ENCODE measurements around the gene TMEM238.
"Not testable (repeated sequence)": the region's sequence is repeated elsewhere in the genome, so short reads cannot be mapped to it uniquely, and the experiment has no call there.

Gene TMEM238

DNA sequence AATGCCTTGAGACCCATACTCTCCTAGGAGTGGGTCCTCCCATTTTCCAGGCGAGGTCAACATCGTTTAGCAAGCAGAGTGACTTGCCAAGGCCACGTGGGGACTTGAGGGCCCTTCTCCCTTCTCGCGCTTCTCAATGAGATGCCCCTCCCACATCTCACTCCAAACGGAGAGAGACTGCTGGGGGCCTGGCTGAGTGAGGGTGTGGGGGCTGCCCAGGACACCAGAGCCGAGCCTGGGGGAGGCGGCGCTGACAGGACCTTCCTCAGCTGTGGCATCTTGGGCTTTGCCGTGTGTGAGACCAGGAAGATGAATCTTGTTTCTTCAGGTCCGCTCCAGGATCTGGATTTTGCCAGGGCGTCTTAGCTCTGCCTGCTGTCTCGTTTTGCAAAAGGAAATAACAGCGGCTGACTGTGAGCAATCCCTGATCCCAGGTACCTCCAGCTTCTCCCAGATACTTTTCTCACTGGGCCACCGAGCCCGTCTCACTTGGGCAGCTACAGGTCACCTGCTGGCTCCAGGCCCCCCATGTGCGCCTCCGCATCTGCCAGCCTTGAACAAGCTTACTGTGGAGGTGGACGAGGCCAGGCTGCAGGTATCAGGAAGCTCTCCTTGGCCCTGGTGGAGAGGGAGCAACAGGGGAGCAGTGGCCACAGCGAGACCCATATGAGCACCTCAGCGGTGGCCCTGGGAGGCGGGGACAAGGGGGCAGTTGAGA is 35.6 kb downstream of the TMEM238 start:
- in situ Hi-C loops (cut with HindIII; ENCODE audit: low pct_ligation_motif_present, low pct_unique_long_range_greater_than_20kb, low sequenced_read_pairs) = no loop called here
- DNase-seq = no peak

DNA sequence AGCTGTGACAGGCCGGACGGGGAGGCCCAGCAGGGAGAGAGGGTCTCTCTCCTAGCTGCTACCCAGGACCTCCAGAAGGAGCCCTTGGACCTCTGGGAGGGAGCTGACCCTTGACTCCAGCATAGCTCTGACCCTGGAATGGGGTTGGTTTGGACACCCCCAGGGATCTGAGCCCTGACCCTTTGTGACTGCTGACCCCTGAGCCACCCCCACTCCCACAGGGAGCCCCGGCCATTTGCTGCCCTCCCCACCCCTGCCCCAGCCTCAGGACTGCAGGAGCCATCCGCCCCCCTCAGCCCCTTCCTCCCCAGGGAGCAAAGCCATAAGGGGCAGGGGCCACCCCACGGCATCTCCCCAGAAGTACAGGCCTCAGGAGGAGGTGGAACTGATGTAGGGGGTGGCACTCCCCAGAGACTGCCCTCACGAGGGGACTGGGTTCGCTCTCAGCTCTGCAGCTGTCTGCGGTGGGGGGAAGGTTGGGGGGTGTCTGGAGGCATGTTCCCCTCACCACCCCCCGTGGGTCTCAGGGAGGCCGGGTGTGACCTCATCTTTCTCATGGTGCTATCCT is 36.6 kb downstream of the TMEM238 start:
- DNase-seq = no peak
- in situ Hi-C loops (cut with HindIII; ENCODE audit: low pct_ligation_motif_present, low pct_unique_long_range_greater_than_20kb, low sequenced_read_pairs) = no loop called here

DNA sequence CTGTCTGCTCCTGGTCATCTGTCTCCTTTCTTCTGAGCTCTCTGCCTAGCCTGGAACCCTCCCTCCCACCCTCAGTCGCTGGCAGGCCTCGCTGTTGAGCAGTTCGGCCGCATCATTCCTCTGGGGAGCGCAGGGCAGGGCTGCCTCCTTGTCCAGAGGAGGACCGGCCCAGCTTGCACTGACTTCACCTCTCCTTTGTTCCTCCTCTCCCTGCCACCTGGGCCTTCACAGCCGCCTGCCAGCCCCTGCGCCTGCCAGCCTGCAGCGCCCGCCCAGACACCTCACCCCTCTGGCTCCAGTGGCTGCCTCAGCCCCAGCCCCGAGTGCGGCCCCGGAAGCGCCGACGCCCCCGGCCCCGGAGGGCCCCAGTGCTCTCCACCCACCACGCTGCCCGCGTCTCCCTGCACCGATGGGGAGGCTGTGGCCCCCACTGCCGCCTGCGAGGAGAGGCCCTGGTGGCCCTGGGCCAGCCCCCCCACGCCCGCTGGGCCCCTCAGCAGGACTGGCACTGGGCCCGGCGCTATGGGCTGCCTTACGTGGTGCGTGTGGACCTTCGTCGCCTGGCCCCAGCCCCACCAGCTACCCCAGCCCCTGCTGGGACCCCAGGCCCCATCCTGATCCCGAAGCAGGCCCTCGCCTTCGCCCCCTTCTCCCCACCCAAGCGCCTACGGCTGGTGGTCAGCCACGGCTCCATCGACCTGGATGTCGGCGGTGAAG is 37.2 kb downstream of the TMEM238 start:
- no peak for DNase-seq
- in situ Hi-C loops (cut with HindIII; ENCODE audit: low pct_ligation_motif_present, low pct_unique_long_range_greater_than_20kb, low sequenced_read_pairs) = no loop called here

DNA sequence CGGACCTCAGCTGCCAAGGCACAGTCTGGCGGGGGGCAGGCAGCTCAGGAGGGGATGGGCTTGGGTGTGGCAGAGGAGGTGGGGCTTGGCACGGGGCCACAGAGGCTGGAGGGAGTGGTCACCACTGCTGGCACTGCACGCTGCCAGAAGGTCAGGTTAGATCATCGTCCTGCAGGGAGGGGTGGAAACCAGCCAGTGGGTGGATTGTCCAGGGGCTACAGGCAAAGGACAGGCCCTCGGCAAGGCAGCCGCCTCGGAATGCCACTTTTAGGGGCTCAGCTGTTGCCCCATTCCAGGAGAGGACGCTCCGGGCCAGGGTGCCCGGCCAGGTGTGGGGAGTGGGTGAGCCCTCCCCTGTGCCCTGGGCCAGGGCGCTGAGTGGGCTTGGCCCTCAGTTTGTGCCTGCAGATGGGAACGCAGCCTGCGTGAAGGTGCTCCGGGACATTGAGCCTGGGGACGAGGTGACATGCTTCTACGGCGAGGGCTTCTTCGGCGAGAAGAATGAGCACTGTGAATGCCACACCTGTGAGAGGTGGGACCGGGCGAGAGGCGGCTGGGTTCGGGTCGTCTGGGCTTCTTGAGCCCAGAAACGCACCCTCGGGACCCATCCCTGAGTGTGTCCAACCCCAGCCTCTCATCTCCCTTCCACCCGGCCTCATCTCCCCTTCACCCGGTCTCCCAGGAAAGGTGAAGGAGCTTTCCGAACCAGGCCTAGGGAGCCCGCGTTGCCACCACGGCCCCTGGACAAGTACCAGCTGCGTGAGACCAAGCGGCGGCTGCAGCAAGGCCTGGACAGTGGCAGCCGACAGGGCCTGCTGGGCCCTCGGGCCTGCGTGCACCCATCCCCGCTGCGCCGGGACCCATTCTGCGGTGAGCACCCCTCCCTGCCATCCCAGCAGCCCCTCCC is 38.0 kb downstream of the TMEM238 start:
- in situ Hi-C loops (cut with HindIII; ENCODE audit: low pct_ligation_motif_present, low pct_unique_long_range_greater_than_20kb, low sequenced_read_pairs) = no loop called here
- no peak for DNase-seq

DNA sequence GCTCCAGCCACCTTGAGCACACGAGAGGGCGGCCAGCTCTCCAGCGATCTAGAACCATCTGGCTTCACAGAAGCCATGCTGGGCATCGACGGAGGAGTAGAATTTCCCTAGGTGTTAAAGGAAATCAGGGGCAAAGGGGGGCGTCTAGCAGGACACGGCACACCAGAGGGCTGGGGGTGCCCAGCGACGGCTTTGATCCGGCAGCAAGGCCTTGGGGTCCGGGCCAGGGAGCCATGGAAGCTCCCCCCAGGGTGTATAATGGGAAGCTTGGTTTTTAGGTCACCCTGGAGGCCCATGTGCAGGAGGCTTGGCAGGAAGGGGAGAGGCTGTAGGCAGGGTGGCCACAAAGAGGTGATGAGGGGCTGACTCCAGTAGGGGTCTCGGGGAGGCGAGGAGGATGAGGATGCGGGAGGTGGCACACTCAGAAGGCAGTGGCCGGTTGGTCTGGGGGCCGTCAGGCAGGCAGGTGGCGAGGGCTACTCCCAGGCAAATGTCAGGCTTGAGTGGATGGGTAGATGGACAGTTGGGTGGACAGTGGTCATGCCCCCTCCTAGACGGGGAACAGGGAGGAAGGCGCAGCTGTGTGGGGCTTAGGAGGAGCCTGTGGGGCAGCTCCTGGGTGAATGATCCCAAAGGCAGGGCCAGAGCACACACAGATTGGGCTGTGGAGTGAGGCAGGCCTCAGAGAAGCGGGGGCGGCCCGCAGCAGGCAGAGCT is 38.8 kb downstream of the TMEM238 start:
- DNase-seq = no peak
- in situ Hi-C loops (cut with HindIII; ENCODE audit: low pct_ligation_motif_present, low pct_unique_long_range_greater_than_20kb, low sequenced_read_pairs) = no loop called here

DNA sequence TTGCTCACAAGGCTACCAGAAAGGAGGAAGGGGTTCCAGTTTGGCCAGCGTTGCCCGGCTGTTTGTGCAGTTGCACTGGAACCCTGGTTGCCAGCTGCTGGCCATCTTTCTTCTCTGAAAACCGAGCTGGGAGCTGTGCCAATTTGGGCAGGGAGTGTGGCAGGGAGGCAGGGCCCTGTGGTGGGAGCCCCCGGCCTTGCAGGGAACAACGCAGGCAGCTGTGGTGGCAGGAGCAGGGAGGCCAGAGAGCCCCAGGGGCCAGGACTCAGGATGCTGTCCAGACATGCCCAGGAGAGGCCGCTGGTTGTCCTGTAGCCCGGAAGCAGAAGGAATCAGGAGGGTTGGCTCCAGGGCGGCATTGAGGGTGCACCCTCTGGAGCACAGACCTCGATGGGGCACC is 39.6 kb downstream of the TMEM238 start:
- in situ Hi-C loops (cut with HindIII; ENCODE audit: low pct_ligation_motif_present, low pct_unique_long_range_greater_than_20kb, low sequenced_read_pairs) = no loop called here
- no peak for DNase-seq

DNA sequence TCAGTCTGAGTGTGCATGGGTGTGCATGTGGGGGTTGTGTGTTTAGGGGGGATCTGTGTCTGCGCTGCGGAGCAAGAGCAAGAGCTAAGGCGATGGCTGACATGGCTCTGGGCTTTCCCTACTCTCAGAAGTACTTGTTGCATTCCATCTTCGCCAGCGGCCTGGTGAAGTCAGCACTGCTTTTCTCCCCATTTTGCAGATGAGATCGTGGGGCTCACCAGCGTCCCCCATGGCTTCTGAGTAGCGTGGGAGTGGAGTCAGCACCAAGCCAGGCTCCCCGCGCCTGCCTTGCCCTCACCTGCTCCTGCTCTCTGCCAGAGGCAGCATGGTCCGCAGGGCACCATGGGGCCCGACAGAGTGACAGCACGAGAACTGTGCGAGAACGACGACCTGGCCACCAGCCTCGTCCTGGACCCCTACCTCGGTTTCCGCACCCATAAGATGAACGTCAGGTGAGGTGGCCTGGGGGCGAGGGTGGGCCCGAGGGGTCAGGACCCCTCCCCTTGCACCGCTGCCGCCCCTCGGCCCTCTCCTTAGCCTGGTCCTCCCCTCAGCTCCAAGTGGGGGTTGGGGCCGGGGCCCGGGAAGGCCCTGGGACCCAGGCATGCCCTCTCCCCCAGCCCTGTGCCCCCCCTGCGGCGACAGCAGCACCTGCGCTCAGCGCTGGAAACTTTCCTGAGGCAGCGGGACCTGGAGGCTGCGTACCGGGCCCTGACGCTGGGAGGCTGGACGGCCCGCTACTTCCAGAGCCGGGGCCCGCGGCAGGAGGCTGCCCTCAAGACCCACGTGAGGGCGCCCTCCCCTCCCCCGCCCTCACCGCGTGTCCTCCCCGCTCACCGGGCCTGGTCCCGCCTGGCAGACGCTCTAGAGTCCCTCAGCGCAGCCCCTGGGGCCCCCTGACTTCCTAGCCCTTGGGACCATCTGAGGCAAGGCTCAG is 42.2 kb downstream of the TMEM238 start:
- no peak for DNase-seq
- in situ Hi-C loops (cut with HindIII; ENCODE audit: low pct_ligation_motif_present, low pct_unique_long_range_greater_than_20kb, low sequenced_read_pairs) = no loop called here

DNA sequence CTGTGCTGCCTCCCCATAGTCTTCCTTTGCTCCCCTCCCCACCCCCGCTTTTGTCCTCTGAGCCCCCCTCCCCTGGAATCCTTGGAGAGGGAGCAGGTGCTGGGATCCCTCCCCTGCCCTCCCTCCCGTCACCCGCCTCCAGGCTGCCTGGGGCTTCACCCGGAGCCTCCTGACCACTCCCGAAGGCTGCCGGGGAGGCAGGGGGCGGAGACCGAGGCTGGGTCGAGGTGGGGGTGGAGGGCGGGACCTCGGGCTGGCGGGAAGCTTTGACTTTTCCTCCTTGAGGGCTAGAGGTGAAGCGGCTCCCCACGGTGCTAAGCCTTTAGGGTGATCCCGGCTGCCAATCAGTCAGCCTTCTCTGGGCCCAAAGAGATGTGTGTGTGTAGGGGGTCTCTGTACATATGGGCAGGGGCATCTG is 42.9 kb downstream of the TMEM238 start:
- peak; percentile 61 for DNase-seq
- in situ Hi-C loops (cut with HindIII; ENCODE audit: low pct_ligation_motif_present, low pct_unique_long_range_greater_than_20kb, low sequenced_read_pairs) = no loop called here

DNA sequence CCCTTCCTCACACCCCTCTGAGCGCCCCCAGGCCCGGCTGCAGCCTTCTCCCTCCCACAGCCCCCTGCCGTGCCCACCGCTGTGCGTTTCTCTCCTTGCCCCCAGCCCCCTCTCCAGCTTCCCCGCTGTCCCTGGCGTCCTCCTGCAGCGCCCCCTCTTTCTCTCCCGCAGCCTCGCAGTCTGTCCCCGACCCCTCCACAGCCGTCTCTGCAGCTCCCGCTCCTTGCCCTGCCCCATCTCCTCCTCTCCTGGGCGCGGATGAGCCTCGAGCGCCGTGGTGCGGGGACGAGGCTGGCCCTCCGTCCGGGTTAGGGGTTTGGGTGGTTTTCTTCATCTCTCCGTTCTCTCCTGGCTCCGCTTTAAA is 43.3 kb downstream of the TMEM238 start:
- DNase-seq = peak; percentile 16
- in situ Hi-C loops (cut with HindIII; ENCODE audit: low pct_ligation_motif_present, low pct_unique_long_range_greater_than_20kb, low sequenced_read_pairs) = no loop called here

DNA sequence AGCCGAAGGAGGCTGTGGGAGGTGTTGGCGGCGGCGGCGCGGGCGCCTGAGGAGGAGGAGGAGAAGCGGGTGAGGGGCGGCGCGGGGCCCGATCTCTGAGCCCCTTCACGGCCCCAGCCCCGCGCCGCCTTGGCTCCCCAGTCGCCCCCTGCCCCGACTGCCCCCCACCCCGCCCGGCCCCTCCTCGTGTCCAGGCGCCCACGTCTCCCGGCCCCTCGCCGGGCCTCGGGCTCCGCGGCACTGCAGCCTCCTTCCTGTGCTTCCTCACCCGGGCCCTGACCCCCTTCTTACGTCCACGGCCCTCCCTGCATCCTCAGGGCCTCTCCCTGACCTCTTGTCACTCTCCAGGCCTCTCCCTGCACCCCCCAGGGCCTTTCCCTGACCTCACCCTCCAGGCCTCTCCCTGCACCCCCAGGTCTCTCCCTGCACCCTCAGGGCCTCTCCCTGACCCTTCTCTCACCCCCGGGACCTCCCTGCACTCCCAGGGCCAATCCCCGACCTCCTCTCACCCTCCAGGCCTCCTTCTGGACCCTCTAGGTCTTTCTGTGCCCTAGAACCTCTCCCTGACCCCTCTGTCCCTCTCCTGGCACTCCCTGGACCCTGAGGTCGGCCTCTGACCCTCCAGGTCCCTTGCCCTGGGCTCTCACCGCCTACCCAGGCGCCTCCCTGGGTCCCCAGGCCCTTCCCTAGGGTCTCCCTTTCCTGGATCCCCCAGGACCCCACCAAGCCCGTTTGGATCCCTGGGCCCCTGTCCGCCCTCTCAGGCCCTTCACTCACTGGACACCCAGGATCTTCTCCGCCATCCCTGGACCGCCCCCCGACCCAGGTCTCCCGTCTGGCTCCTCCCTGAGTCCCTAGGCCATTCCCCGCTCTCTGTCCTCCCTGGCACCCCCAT is 44.0 kb downstream of the TMEM238 start:
- in situ Hi-C loops (cut with HindIII; ENCODE audit: low pct_ligation_motif_present, low pct_unique_long_range_greater_than_20kb, low sequenced_read_pairs) = no loop called here
- no peak for DNase-seq

DNA sequence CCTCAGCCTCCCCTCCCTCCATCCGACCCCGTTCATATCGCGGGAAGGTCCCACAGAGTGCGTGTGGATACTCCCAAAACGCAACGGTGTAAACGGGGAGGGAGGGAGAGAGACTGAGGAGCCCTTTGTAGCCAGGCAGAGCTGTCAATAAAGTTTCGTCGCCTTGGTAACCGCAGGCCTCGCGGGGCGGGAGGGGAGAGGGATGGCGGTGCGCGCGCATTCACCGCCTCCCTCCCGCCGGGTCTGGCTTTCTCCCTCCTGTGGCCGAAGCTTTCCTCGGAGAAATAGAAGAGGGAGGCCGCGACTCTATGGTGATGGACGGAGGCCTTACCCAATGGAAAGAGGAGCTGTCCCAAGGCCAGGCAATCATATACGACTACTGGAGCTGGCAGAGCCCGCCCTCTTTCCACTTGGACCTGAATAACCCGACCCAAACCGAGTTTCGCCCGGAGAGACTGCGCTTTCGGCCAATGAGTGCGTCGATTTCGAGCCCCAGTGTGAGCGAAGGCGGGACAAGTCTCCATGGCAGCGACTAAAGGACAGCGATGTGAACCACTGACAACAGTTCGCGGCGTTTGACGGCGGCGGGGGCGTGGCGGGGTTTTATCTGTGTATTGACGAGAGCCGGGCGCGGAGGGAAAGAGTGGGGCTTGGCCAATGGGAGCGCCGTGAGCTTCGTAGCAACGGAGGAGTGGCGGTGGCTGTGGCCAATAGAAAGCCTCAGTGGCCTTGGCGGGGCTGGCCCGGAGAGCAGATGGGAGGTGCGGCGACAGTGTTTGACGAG is 44.8 kb downstream of the TMEM238 start, which contains the start of gene KMT5C:
Gene KMT5C (plus strand): TSS at position 772 of the 784 bp plus-strand sequence. CDS start 2,061 bp downstream, outside the sequence.
- peak; percentile 99 for DNase-seq
- in situ Hi-C loops (cut with HindIII; ENCODE audit: low pct_ligation_motif_present, low pct_unique_long_range_greater_than_20kb, low sequenced_read_pairs) = no loop called here

DNA sequence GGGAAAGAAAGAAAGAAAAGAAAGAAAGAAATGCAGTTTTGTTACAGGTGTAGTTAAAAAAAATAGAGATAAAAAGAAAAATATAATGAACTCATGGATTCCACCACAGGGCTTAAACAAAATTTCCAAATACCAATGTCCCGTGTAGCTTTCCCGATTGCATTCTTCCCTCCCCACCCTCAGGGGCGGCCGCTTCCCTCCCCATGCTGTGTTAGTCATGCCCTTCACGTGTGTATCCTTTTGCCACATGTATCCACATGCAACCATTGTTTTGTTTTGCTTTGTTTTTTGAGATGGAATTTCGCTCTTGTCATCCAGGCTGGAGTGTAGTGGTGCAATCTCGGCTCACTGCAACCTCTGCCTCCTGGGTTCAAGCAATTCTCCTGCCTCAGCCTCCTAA is 48.0 kb downstream of the TMEM238 start:
- in situ Hi-C loops (cut with HindIII; ENCODE audit: low pct_ligation_motif_present, low pct_unique_long_range_greater_than_20kb, low sequenced_read_pairs) = no loop called here
- no peak for DNase-seq

DNA sequence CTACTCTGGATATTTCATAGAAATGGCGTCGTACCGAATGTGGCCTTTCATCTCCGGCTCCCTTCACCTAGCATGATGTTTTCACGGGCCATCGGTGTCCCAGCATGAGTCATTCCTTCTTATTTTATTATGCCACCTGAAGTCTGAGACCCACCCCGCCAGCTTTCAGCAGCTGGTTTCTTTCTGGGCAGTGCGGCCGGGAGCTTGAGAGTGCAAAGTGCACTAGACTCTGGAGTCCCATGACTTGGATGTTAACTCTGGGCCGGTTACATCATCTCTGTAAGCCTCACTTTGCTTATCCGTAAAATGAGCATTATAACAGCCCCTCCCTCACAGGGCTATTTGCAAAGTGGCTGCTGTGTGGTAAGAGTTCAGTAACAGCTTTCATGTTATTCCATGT is 50.2 kb downstream of the TMEM238 start:
- in situ Hi-C loops (cut with HindIII; ENCODE audit: low pct_ligation_motif_present, low pct_unique_long_range_greater_than_20kb, low sequenced_read_pairs) = no loop called here

DNA sequence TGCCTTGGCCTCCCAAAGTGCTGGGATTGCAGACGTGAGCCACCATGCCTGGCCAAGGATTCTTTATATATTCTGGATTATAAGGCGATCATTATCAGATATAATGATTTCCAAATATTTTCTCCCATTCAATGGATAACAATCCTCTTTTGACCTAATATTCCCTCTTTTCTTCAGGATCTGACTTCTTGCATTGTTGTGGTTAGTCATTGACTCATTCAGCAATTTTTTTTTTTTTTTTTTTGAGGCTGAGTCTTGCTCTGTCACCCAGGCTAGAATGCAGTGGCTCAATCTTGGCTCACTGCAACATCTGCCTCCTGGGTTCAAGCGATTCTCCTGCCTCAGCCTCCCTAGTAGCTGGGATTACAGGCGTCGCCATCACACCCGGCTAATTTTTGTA is 54.3 kb downstream of the TMEM238 start:
- in situ Hi-C loops (cut with HindIII; ENCODE audit: low pct_ligation_motif_present, low pct_unique_long_range_greater_than_20kb, low sequenced_read_pairs) = not testable (repeated sequence)
- DNase-seq = peak; percentile 31

More for the DNA sequence above, 50.2 kb downstream of the TMEM238 start:
- no peak for DNase-seq
